DMS 273 (cell line): ENCODE data around the gene STEAP1B.

Experiments used
- DNase-seq: peaks from one replicate; lab custom pipeline; 2025; ENCODE audit not compliant: unreplicated experiment; lab: John Stamatoyannopoulos, UW

STEAP1B gene

GRCh38 chr7:22373911-22374310, 126.1 kb downstream of the STEAP1B start:
- DNase-seq = peak; percentile 65

GRCh38 chr7:22373388-22373787, 126.6 kb downstream of the STEAP1B start:
- DNase-seq = peak; percentile 27

- DNase-seq = peak; percentile 59
Measured at GRCh38 chr7:22372863-22373262, 127.1 kb downstream of the STEAP1B start.

GRCh38 chr7:22371878-22372277, 128.1 kb downstream of the STEAP1B start:
- no peak for DNase-seq
